HL-60 (cell line): Measurements from ENCODE around the gene KLF2.
A peak's percentile ranks its signal among the peaks of the same experiment; 100 is the strongest.

Source experiments
- DNase-seq, 2 experiments: peaks; one replicate each; pipeline ENCODE4 v3.0.0-alpha.2; 2010 to 2020; ENCODE audit warnings: low read depth in 1 of 2, low spot score in 1 of 2
- H3K27ac ChIP-seq: fragments of 250-450 bp; sonication (Bioruptor Pico); replicated peaks from 2 replicates; pipeline ENCODE4 v1.5.1; 2020; ENCODE audit warnings: mild to moderate bottlenecking, moderate library complexity
- H3K27me3 ChIP-seq: fragments of 250-450 bp; sonication (Bioruptor Pico); 2 replicates; pipeline ENCODE4 v1.5.1; 2021; ENCODE audit warnings: mild to moderate bottlenecking, moderate library complexity; ENCODE audit not compliant: insufficient read depth, poor library complexity, severe bottlenecking
- H3K4me3 ChIP-seq: replicated peaks from 2 replicates; pipeline ENCODE4 v1.5.1; 2011; ENCODE audit warnings: mild to moderate bottlenecking, control low read depth, low read length; ENCODE audit not compliant: insufficient read depth
- CTCF ChIP-seq: IDR thresholded peaks from one replicate; pipeline ENCODE4 v1.5.1; 2011; ENCODE audit warnings: low read length, control low read depth, inconsistent platforms; ENCODE audit not compliant: insufficient read depth
- GABPA ChIP-seq: IDR thresholded peaks from 2 replicates; pipeline ENCODE4 v1.6.1; 2012; ENCODE audit warnings: low read depth
- POLR2AphosphoS5 ChIP-seq: IDR thresholded peaks from 2 replicates; pipeline ENCODE4 v1.6.1; 2012; ENCODE audit warnings: low read depth
- REST ChIP-seq: IDR thresholded peaks from 2 replicates; pipeline ENCODE4 v1.6.1; 2012; ENCODE audit warnings: low read depth; ENCODE audit not compliant: insufficient replicate concordance
- SPI1 ChIP-seq: IDR thresholded peaks from 2 replicates; pipeline ENCODE4 v1.6.1; 2012; ENCODE audit warnings: low read depth, mild to moderate bottlenecking, borderline replicate concordance

KLF2 gene

GRCh38 chr19:16376241-16376640 lies 51.6 kb downstream of the KLF2 start:
- H3K27ac ChIP-seq = no peak overlapping the region
- H3K27me3 ChIP-seq = no peaks in the 10 kb centered on the region
- no peak for TF ChIP-seq SPI1
- H3K4me3 ChIP-seq = no peak overlapping the region
- DNase-seq = no peak

- no peak for TF ChIP-seq GABPA
- no peak for TF ChIP-seq SPI1
- TF ChIP-seq CTCF = peak; percentile 33
- no peak for TF ChIP-seq POLR2AphosphoS5
- peak in 1 of 2 experiments; percentile 33 for DNase-seq
- Histone ChIP-seq H3K4me3 (no peak overlapping the region), H3K27me3 (no peaks in the 10 kb centered on the region), H3K27ac (no peak overlapping the region)
These were observed 52.0 kb downstream of the KLF2 start for GRCh38 chr19:16376649-16377048.

- DNase-seq = no peak
- no peak for TF ChIP-seq REST
- TF ChIP-seq CTCF = no peak
- no peak for TF ChIP-seq SPI1
- no peak for TF ChIP-seq POLR2AphosphoS5
- TF ChIP-seq GABPA = no peak
- H3K27ac ChIP-seq = no peak overlapping the region
These were observed 52.9 kb downstream of the KLF2 start for GRCh38 chr19:16377521-16377920.

More at GRCh38 chr19:16377521-16377920, 52.9 kb downstream of the KLF2 start:
- no peaks in the 10 kb centered on the region for H3K27me3 ChIP-seq
- H3K4me3 ChIP-seq = no peak overlapping the region
